H1 (cell line): ENCODE data around the gene HK1. TPM values are rescaled to one million over a fixed set of nuclear protein-coding genes. Genes with fewer than 3 reads are reported as not detected.

Experiments
- CHD2 ChIP-seq: IDR thresholded peaks from 2 replicates; pipeline ENCODE4 v1.6.1; 2012; ENCODE audit warnings: low read length, improper control_type of control experiment
- EGR1 ChIP-seq: IDR thresholded peaks from 2 replicates; pipeline ENCODE4 v1.6.1; 2011; ENCODE audit warnings: low read depth, low read length, borderline replicate concordance
- EP300 ChIP-seq, 2 experiments: IDR thresholded peaks; 1 replicate in 1 of 2; 2 replicates in 1 of 2; pipeline ENCODE4 v1.6.1; 2011 to 2012; ENCODE audit warnings: low read depth in 2 of 2, low read length in 2 of 2, mild to moderate bottlenecking in 2 of 2, borderline replicate concordance in 1 of 2, inconsistent platforms in 1 of 2, moderate library complexity in 1 of 2
- FOSL1 ChIP-seq: IDR thresholded peaks from 2 replicates; pipeline ENCODE4 v1.6.1; 2011; ENCODE audit warnings: mild to moderate bottlenecking, low read depth, low read length, moderate library complexity; ENCODE audit not compliant: insufficient read depth
- GTF2F1 ChIP-seq: IDR thresholded peaks from 2 replicates; pipeline ENCODE4 v1.6.1; 2012; ENCODE audit warnings: low read depth, low read length, improper control_type of control experiment, borderline replicate concordance
- KDM4A ChIP-seq: IDR thresholded peaks from one replicate; pipeline ENCODE4 v1.7.1; 2012; ENCODE audit warnings: low read depth, mild to moderate bottlenecking, moderate library complexity, low read length, inconsistent platforms; ENCODE audit not compliant: severe bottlenecking
- POU5F1 ChIP-seq: IDR thresholded peaks from 2 replicates; pipeline ENCODE4 v1.6.1; 2011; ENCODE audit warnings: low read depth, mild to moderate bottlenecking, low read length, moderate library complexity
- RAD21 ChIP-seq, 2 experiments: IDR thresholded peaks in 1 of 2; conservative IDR thresholded peaks in 1 of 2; 2 replicates each; pipeline ENCODE4 v1.6.1; 2011; ENCODE audit warnings: low read depth in 2 of 2, low read length in 2 of 2, improper control_type of control experiment in 1 of 2, inconsistent platforms in 1 of 2, mild to moderate bottlenecking in 1 of 2, moderate library complexity in 1 of 2
- RBBP5 ChIP-seq: IDR thresholded peaks from 2 replicates; pipeline ENCODE4 v1.7.1; 2012; ENCODE audit warnings: low read depth, mild to moderate bottlenecking, inconsistent platforms, low read length, moderate library complexity, borderline replicate concordance
- RFX5 ChIP-seq: IDR thresholded peaks from 2 replicates; pipeline ENCODE4 v1.6.1; 2011; ENCODE audit warnings: low read depth, low read length, improper control_type of control experiment, borderline replicate concordance
- SP4 ChIP-seq: IDR thresholded peaks from 2 replicates; pipeline ENCODE4 v1.6.1; 2012; ENCODE audit warnings: low read length, inconsistent platforms
- SUZ12 ChIP-seq: fragments of 200-600 bp; sonication (generic); IDR thresholded peaks from 2 replicates; pipeline ENCODE4 v1.6.1; 2012; ENCODE audit warnings: mild to moderate bottlenecking, inconsistent platforms, low read length, moderate library complexity, mixed read lengths
- TCF12 ChIP-seq: IDR thresholded peaks from 2 replicates; pipeline ENCODE4 v1.6.1; 2011; ENCODE audit warnings: low read depth, mild to moderate bottlenecking, low read length
- polyA plus RNA-seq, 7 experiments: library from polyadenylated mRNA; depleted of rRNA in 3 of 7; stranded (reverse) in 5 of 7; unstranded in 2 of 7; fragments of >200 nt in 5 of 7; fragments of 200-250 nt in 2 of 7; gene quantifications; 1 replicate in 5 of 7; 2 replicates in 1 of 7; 4 replicates in 1 of 7; pipeline versions ENCODE4 v1.2.1 to v1.2.3, GENCODE V29; 2011 to 2013; ENCODE audit warnings: missing spikeins in 2 of 7, mixed read lengths in 2 of 7
- total RNA-seq: library from RNA; stranded (reverse); fragmentation: NEBNext Ultra II Directional; extraction: Animal tissue kit (Norgen Biotek cat#: 25700); gene quantifications from 2 replicates; pipeline ENCODE4 v1.2.1, GENCODE V29; 2021
- TF ChIP-seq, protein P1 (sequence below): IDR thresholded peaks from 2 replicates; pipeline ENCODE4 v1.6.1; 2011; ENCODE audit warnings: low read depth, mild to moderate bottlenecking, low read length; ENCODE audit not compliant: insufficient read depth

The HK1 gene
- total and polyA plus RNA-seq, 2 of the 8 experiments (the other 6 are each of a cell fraction or from before 2014, with no cell fraction given) = 55.8 to 247 TPM

DNA sequence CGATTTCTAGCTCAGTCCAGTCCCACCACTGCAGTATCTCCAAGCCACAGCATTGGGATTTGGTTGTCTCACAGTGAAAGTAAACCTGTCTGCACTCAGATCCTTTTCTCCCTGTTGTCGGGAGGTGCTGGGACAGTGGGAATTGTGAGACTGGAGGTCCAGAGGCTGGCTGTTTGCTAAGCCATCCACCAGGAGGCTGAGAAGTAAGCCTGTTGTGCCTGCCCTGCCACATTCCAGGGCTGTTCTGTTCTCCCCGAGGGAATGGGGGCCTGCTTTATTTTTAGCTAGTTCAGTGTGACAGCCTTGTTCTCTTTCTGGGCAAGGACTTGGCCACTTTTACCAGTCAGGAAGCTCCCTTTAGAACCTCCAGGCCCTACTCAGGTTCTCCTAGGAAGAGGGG is 54.9 kb downstream of the HK1 start (continued):
- no peak for TF ChIP-seq RFX5
- TF ChIP-seq TCF12 = no peak
- TF ChIP-seq, protein P1, sequence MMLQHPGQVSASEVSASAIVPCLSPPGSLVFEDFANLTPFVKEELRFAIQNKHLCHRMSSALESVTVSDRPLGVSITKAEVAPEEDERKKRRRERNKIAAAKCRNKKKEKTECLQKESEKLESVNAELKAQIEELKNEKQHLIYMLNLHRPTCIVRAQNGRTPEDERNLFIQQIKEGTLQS = no peak
- peak; percentile 46 to 60 for TF ChIP-seq RAD21 (IDR thresholded peaks at IDR 0.05 in 1 of 2, conservative IDR thresholded peaks at IDR 0.05 in 1 of 2; ENCODE audit: low read depth in 2 of 2, low read length in 2 of 2)
- TF ChIP-seq POU5F1 = no peak
- TF ChIP-seq SP4 = no peak
- no peak; the same call in 1 of the 2 replicates for TF ChIP-seq RBBP5
- no peak for TF ChIP-seq EGR1
- TF ChIP-seq CHD2 = no peak
- no peak for TF ChIP-seq GTF2F1
- no peak for TF ChIP-seq SUZ12
- no peak for TF ChIP-seq EP300 (IDR thresholded peaks at IDR 0.05; ENCODE audit: borderline replicate concordance in 1 of 2, low read depth in 2 of 2, low read length in 2 of 2)
- no peak for TF ChIP-seq KDM4A
- no peak for TF ChIP-seq FOSL1
